WTC11 (cell line): Measurements from ENCODE around the gene RBM7. TPM values are rescaled to one million over a fixed set of nuclear protein-coding genes. Genes with fewer than 3 reads are reported as not detected.

Source experiments
- ATAC-seq: fragments of 200-7000 bp; cut with Tn5 transposase; 2 replicates; pipeline ENCODE4 v1.10.0; 2021; ENCODE audit warnings: mild to moderate bottlenecking, moderate library complexity
- CTCF ChIA-PET: fragments of 300-600 bp; sonication (Branson Sonifier 250); formaldehyde crosslinking; loops from one replicate; lab custom pipeline; 2021; ENCODE audit warnings: antibody characterized with exemption; lab: Charles Lee
- POLR2A ChIA-PET: fragments of 350-600 bp; sonication (Branson Sonifier 250); formaldehyde crosslinking; loops from one replicate; lab custom pipeline; 2021; ENCODE audit warnings: antibody characterized with exemption; lab: Charles Lee
- DNase-seq: peaks from one replicate; pipeline ENCODE4 v3.0.0; 2021; ENCODE audit warnings: low spot score
- H3K27ac Mint-ChIP-seq: 2 replicates; pipeline ENCODE4 v1.8.0; 2021; ENCODE audit warnings: mixed read lengths
- H3K27me3 Mint-ChIP-seq: 2 replicates; pipeline ENCODE4 v1.8.0; 2021; ENCODE audit warnings: low read depth, mild to moderate bottlenecking, moderate library complexity, mixed read lengths
- H3K36me3 Mint-ChIP-seq: 2 replicates; pipeline ENCODE4 v1.8.0; 2021; ENCODE audit warnings: mixed read lengths
- H3K4me1 Mint-ChIP-seq: 2 replicates; pipeline ENCODE4 v1.8.0; 2022; ENCODE audit warnings: mixed read lengths
- H3K4me3 Mint-ChIP-seq: 2 replicates; pipeline ENCODE4 v1.8.0; 2021; ENCODE audit warnings: mild to moderate bottlenecking, moderate library complexity, mixed read lengths
- H3K9me3 Mint-ChIP-seq: 2 replicates; pipeline ENCODE4 v1.8.0; 2021; ENCODE audit warnings: mixed read lengths
- AR ChIP-seq: fragments of 250-450 bp; sonication (Bioruptor Pico); IDR thresholded peaks from 2 replicates; pipeline ENCODE4 v1.9.0; 2021; ENCODE audit warnings: mild to moderate bottlenecking
- CBFB ChIP-seq: sonication (generic); formaldehyde crosslinking; IDR thresholded peaks from 2 replicates; pipeline ENCODE4 v1.8.1; 2022; ENCODE audit warnings: mild to moderate bottlenecking, low read depth, missing genetic modification reagents
- ETV6 ChIP-seq: sonication (generic); formaldehyde crosslinking; IDR thresholded peaks from 2 replicates; pipeline ENCODE4 v1.8.1; 2022; ENCODE audit warnings: mild to moderate bottlenecking, missing genetic modification reagents
- JUN ChIP-seq: sonication (generic); formaldehyde crosslinking; IDR thresholded peaks from 2 replicates; pipeline ENCODE4 v1.8.0; 2023; ENCODE audit warnings: mild to moderate bottlenecking, missing genetic modification reagents
- MXD4 ChIP-seq: fragments of 250-450 bp; sonication (Bioruptor Pico); IDR thresholded peaks from 2 replicates; pipeline ENCODE4 v1.8.0; 2021; ENCODE audit warnings: mild to moderate bottlenecking, moderate library complexity, borderline replicate concordance
- MYBL2 ChIP-seq: sonication (generic); formaldehyde crosslinking; IDR thresholded peaks from 2 replicates; pipeline ENCODE4 v1.8.1; 2023; ENCODE audit warnings: mild to moderate bottlenecking, moderate library complexity, missing genetic modification reagents
- NFE2L1 ChIP-seq: sonication (generic); formaldehyde crosslinking; IDR thresholded peaks from 2 replicates; pipeline ENCODE4 v1.8.1; 2023; ENCODE audit warnings: missing genetic modification reagents
- NFYB ChIP-seq: sonication (generic); formaldehyde crosslinking; conservative IDR thresholded peaks from 2 replicates; pipeline ENCODE4 v1.8.0; 2022; ENCODE audit warnings: low read depth, missing genetic modification reagents
- NR2C2 ChIP-seq: sonication (generic); formaldehyde crosslinking; IDR thresholded peaks from 2 replicates; pipeline ENCODE4 v1.8.0; 2022; ENCODE audit warnings: mild to moderate bottlenecking, missing genetic modification reagents
- TCF7 ChIP-seq: sonication (generic); formaldehyde crosslinking; IDR thresholded peaks from 2 replicates; pipeline ENCODE4 v1.8.0; 2022; ENCODE audit warnings: mild to moderate bottlenecking, low read depth, missing genetic modification reagents, moderate library complexity
- ZBTB21 ChIP-seq: sonication (generic); formaldehyde crosslinking; IDR thresholded peaks from 2 replicates; pipeline ENCODE4 v1.8.1; 2023; ENCODE audit warnings: mild to moderate bottlenecking, missing genetic modification reagents, borderline replicate concordance
- ZNF121 ChIP-seq: sonication (generic); formaldehyde crosslinking; IDR thresholded peaks from 2 replicates; pipeline ENCODE4 v1.8.0; 2023; ENCODE audit warnings: missing genetic modification reagents
- ZNF219 ChIP-seq: sonication (generic); formaldehyde crosslinking; IDR thresholded peaks from 2 replicates; pipeline ENCODE4 v1.8.0; 2023; ENCODE audit warnings: missing genetic modification reagents, mild to moderate bottlenecking, borderline replicate concordance
- ZNF281 ChIP-seq: sonication (generic); formaldehyde crosslinking; IDR thresholded peaks from 2 replicates; pipeline ENCODE4 v1.8.0; 2023; ENCODE audit warnings: mild to moderate bottlenecking, missing genetic modification reagents
- total RNA-seq: library from RNA; stranded (reverse); gene quantifications from 3 replicates; pipeline ENCODE4 v1.2.3, GENCODE V29; 2021
- TF ChIP-seq, protein P1 (sequence below): sonication (generic); formaldehyde crosslinking; conservative IDR thresholded peaks from 2 replicates; pipeline ENCODE4 v1.8.1; 2022; ENCODE audit warnings: mild to moderate bottlenecking, missing genetic modification reagents
- TF ChIP-seq, protein P2 (sequence below): sonication (generic); formaldehyde crosslinking; IDR thresholded peaks from 2 replicates; pipeline ENCODE4 v1.8.0; 2022; ENCODE audit warnings: mild to moderate bottlenecking, missing genetic modification reagents
- TF ChIP-seq, protein P3 (sequence below): sonication (generic); formaldehyde crosslinking; IDR thresholded peaks from 2 replicates; pipeline ENCODE4 v1.8.1; 2022; ENCODE audit warnings: missing genetic modification reagents, borderline replicate concordance

RBM7 gene
- total RNA-seq, 1 experiment from 2014 or later: 38.1 TPM

DNA sequence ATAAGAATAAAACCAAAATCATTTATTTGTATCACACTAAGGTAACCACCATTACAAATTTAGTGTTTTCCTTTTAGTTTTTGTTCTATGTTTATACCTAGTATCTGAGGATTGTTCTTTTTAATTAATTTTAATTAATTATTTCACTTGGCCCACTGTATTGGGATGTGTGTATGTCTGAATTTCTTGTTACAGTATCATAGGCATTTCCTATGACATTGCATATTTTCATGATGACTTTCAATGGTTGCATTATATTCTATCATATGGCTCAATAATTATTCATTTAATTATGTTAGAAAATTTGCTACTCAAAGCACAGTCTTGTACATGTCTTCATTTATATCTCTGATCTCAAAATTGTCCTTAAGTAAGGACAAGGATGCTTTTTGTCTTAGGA is 41.1 kb upstream of the RBM7 start (continued):
- no peak for TF ChIP-seq AR (CRISPR knock-in tag)
- TF ChIP-seq, protein P1, sequence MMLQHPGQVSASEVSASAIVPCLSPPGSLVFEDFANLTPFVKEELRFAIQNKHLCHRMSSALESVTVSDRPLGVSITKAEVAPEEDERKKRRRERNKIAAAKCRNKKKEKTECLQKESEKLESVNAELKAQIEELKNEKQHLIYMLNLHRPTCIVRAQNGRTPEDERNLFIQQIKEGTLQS (CRISPR knock-in tag): no peak
- no peak for TF ChIP-seq MYBL2 (CRISPR knock-in tag)
- no peak for TF ChIP-seq ZBTB21 (CRISPR knock-in tag)
- TF ChIP-seq MXD4 (CRISPR knock-in tag): no peak
- TF ChIP-seq, all 79 proteins: peak for 0

- Mint-ChIP-seq H3K4me1 (peaks cover 15% of the 10 kb centered on the region; the same call in 1 of the 2 replicates), H3K27me3 (no peaks in the 10 kb centered on the region), H3K4me3 (no peak overlapping the region), H3K27ac (no peak overlapping the region), H3K36me3 (no peaks in the 10 kb centered on the region), H3K9me3 (no peaks in the 10 kb centered on the region)
- ATAC-seq (no peak), DNase-seq (no peak)
- ChIA-PET POLR2A (no interaction called here), CTCF (interaction anchor here (1.1 to 1.4 kb wide), 2 partner anchors 14 to 22 kb away, joined by 4 to 6 read pairs; no protein-coding TSS in a partner anchor)
- no peak for TF ChIP-seq ZNF281 (CRISPR knock-in tag)
- no peak for TF ChIP-seq CBFB
- TF ChIP-seq, protein P2, sequence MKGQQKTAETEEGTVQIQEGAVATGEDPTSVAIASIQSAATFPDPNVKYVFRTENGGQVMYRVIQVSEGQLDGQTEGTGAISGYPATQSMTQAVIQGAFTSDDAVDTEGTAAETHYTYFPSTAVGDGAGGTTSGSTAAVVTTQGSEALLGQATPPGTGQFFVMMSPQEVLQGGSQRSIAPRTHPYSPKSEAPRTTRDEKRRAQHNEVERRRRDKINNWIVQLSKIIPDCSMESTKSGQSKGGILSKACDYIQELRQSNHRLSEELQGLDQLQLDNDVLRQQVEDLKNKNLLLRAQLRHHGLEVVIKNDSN (CRISPR knock-in tag): no peak
- TF ChIP-seq TCF7 (CRISPR knock-in tag): no peak
- no peak for TF ChIP-seq ZNF219 (CRISPR knock-in tag)
- TF ChIP-seq, protein P1 (CRISPR knock-in tag): no peak
- TF ChIP-seq ZNF121 (CRISPR knock-in tag): no peak
- TF ChIP-seq NFE2L1 (CRISPR knock-in tag): no peak
- no peak for TF ChIP-seq JUN (CRISPR knock-in tag)
- TF ChIP-seq NR2C2 (CRISPR knock-in tag): no peak
These were observed 38.1 kb upstream of the RBM7 start for GRCh38 chr11:114362326-114362725.

DNA sequence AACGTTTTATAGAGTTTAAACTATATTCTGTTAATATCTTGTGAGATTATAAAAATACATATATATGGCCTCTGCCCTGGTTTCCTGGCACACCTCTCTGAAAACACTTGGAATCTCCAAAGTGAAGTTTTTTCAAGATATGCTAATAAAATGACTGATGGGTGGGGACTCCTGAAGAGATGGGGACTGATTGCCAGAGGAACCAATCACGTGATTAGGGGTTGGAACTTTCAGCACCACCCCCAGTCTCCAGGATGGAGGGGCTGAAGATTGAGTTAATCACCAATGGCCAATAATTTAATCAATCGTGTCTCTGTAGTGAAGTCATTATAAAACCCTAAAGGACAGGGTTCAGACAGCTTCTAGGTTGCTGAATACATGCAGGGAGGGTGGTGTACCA is 37.5 kb upstream of the RBM7 start:
- H3K27ac Mint-ChIP-seq: no peak overlapping the region
- H3K9me3 Mint-ChIP-seq: no peaks in the 10 kb centered on the region
- no peak for DNase-seq
- TF ChIP-seq, protein P3, sequence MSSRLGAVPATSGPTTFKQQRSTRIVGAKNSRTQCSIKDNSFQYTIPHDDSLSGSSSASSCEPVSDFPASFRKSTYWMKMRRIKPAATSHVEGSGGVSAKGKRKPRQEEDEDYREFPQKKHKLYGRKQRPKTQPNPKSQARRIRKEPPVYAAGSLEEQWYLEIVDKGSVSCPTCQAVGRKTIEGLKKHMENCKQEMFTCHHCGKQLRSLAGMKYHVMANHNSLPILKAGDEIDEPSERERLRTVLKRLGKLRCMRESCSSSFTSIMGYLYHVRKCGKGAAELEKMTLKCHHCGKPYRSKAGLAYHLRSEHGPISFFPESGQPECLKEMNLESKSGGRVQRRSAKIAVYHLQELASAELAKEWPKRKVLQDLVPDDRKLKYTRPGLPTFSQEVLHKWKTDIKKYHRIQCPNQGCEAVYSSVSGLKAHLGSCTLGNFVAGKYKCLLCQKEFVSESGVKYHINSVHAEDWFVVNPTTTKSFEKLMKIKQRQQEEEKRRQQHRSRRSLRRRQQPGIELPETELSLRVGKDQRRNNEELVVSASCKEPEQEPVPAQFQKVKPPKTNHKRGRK (CRISPR knock-in tag): no peak
- TF ChIP-seq ETV6 (CRISPR knock-in tag): no peak
- peak; percentile 49; the same call in 1 of the 2 replicates for TF ChIP-seq NFYB (CRISPR knock-in tag)
- TF ChIP-seq, all 79 proteins: peak for 1
- ChIA-PET CTCF (no interaction called here), POLR2A (no interaction called here)
- Mint-ChIP-seq H3K4me1 (peaks cover 15% of the 10 kb centered on the region), H3K27me3 (no peaks in the 10 kb centered on the region), H3K36me3 (no peaks in the 10 kb centered on the region), H3K4me3 (no peak overlapping the region)
- ATAC-seq: peak; percentile 52
